H9 (cell line): Measurements from ENCODE around the gene TTC23. TPM values are rescaled to one million over a fixed set of nuclear protein-coding genes. Genes with fewer than 3 reads are reported as not detected.

ENCODE experiments used
- DNase-seq: peaks from one replicate; pipeline ENCODE4 v3.0.0-alpha.2; 2017
- H2AFZ ChIP-seq: one replicate; pipeline ENCODE4 v1.6.1; 2013; ENCODE audit warnings: mild to moderate bottlenecking, low read length, control low read depth, moderate library complexity
- H2AK5ac ChIP-seq: 2 replicates; pipeline ENCODE4 v1.6.1; 2013; ENCODE audit warnings: low read length, control low read depth, mixed read lengths; ENCODE audit not compliant: insufficient read length
- H2BK120ac ChIP-seq: one replicate; pipeline ENCODE4 v1.6.1; 2013; ENCODE audit warnings: low read depth, mild to moderate bottlenecking, low read length, control low read depth, inconsistent platforms; ENCODE audit not compliant: poor library complexity, severe bottlenecking
- H2BK12ac ChIP-seq: 2 replicates; pipeline ENCODE4 v1.6.1; 2013; ENCODE audit warnings: low read length, control low read depth, mixed read lengths, low read depth; ENCODE audit not compliant: insufficient read length
- H2BK15ac ChIP-seq: 2 replicates; pipeline ENCODE4 v1.6.1; 2013; ENCODE audit warnings: low read depth, low read length, control low read depth
- H2BK20ac ChIP-seq: one replicate; pipeline ENCODE4 v1.6.1; 2013; ENCODE audit warnings: low read depth, mild to moderate bottlenecking, low read length, control low read depth, inconsistent platforms; ENCODE audit not compliant: poor library complexity, severe bottlenecking
- H2BK5ac ChIP-seq: 2 replicates; pipeline ENCODE4 v1.6.1; 2013; ENCODE audit warnings: low read length, control low read depth, mixed read lengths; ENCODE audit not compliant: insufficient read length
- H3K14ac ChIP-seq: 2 replicates; pipeline ENCODE4 v1.6.1; 2013; ENCODE audit warnings: low read length, control low read depth; ENCODE audit not compliant: insufficient read depth
- H3K18ac ChIP-seq: 2 replicates; pipeline ENCODE4 v1.6.1; 2013; ENCODE audit warnings: low read depth, mild to moderate bottlenecking, mixed read lengths, low read length, control low read depth; ENCODE audit not compliant: insufficient read length
- H3K23ac ChIP-seq: 2 replicates; pipeline ENCODE4 v1.6.1; 2013; ENCODE audit warnings: low read length, control low read depth, mixed read lengths, low read depth; ENCODE audit not compliant: insufficient read length
- H3K23me2 ChIP-seq: 2 replicates; pipeline ENCODE4 v1.6.1; 2013; ENCODE audit warnings: low read depth, mild to moderate bottlenecking, mixed read lengths, low read length, control low read depth; ENCODE audit not compliant: insufficient read length, poor library complexity, severe bottlenecking
- H3K27ac ChIP-seq: 2 replicates; pipeline ENCODE4 v1.5.1; 2013; ENCODE audit warnings: low read length, control low read depth, mixed read lengths, low read depth; ENCODE audit not compliant: insufficient read length
- H3K27me3 ChIP-seq: 2 replicates; pipeline ENCODE4 v1.6.1; 2013; ENCODE audit warnings: low read length, control low read depth, inconsistent platforms; ENCODE audit not compliant: insufficient read depth
- H3K4ac ChIP-seq: 2 replicates; pipeline ENCODE4 v1.6.1; 2013; ENCODE audit warnings: low read depth, mild to moderate bottlenecking, control low read depth, inconsistent platforms, low read length, moderate library complexity
- H3K4me1 ChIP-seq: 2 replicates; pipeline ENCODE4 v1.6.1; 2013; ENCODE audit warnings: low read length, control low read depth, inconsistent platforms; ENCODE audit not compliant: insufficient read depth
- H3K4me2 ChIP-seq: 2 replicates; pipeline ENCODE4 v1.6.1; 2013; ENCODE audit warnings: low read length, control low read depth, mixed read lengths; ENCODE audit not compliant: insufficient read length, insufficient read depth
- H3K56ac ChIP-seq: 2 replicates; pipeline ENCODE4 v1.6.1; 2013; ENCODE audit warnings: low read depth, mild to moderate bottlenecking, mixed read lengths, low read length, control low read depth; ENCODE audit not compliant: insufficient read length
- H3K79me1 ChIP-seq: 2 replicates; pipeline ENCODE4 v1.6.1; 2013; ENCODE audit warnings: low read depth, mild to moderate bottlenecking, moderate library complexity, low read length, control low read depth, inconsistent platforms; ENCODE audit not compliant: insufficient read depth, poor library complexity, severe bottlenecking
- H3K79me2 ChIP-seq: 2 replicates; pipeline ENCODE4 v1.6.1; 2013; ENCODE audit warnings: low read length, control low read depth, inconsistent platforms; ENCODE audit not compliant: insufficient read depth
- H3K9ac ChIP-seq: 2 replicates; pipeline ENCODE4 v1.6.1; 2013; ENCODE audit warnings: low read length, control low read depth, mixed read lengths; ENCODE audit not compliant: insufficient read length; ENCODE audit errors: extremely low read depth
- H3K9me3 ChIP-seq: one replicate; pipeline ENCODE4 v1.6.1; 2013; ENCODE audit warnings: low read depth, low read length, inconsistent platforms; ENCODE audit not compliant: control insufficient read depth
- H3T11ph ChIP-seq: one replicate; pipeline ENCODE4 v1.6.1; 2013; ENCODE audit warnings: mild to moderate bottlenecking, low read length, control low read depth, inconsistent platforms
- H4K20me1 ChIP-seq: one replicate; pipeline ENCODE4 v1.6.1; 2013; ENCODE audit not compliant: control insufficient read depth, insufficient read length, insufficient read depth
- H4K5ac ChIP-seq: 2 replicates; pipeline ENCODE4 v1.6.1; 2013; ENCODE audit warnings: low read depth, mild to moderate bottlenecking, mixed read lengths, low read length, control low read depth; ENCODE audit not compliant: insufficient read length
- H4K8ac ChIP-seq: replicated peaks from 2 replicates; pipeline ENCODE4 v1.6.1; 2013; ENCODE audit warnings: low read length, control low read depth, mixed read lengths, low read depth; ENCODE audit not compliant: insufficient read length
- H4K91ac ChIP-seq: 2 replicates; pipeline ENCODE4 v1.6.1; 2013; ENCODE audit warnings: low read depth, mild to moderate bottlenecking, moderate library complexity, mixed read lengths, low read length, control low read depth; ENCODE audit not compliant: insufficient read length
- H3K27ac Mint-ChIP-seq, 3 experiments: 2 replicates in 2 of 3; 3 replicates in 1 of 3; pipeline ENCODE4 v1.8.0; 2020 to 2021; ENCODE audit warnings: mixed read lengths in 3 of 3, mild to moderate bottlenecking in 1 of 3, moderate library complexity in 1 of 3
- H3K27me3 Mint-ChIP-seq: 2 replicates; pipeline ENCODE4 v1.8.0; 2021; ENCODE audit warnings: low read depth, mild to moderate bottlenecking, moderate library complexity, mixed read lengths
- H3K36me3 Mint-ChIP-seq, 3 experiments: 2 replicates in 2 of 3; 3 replicates in 1 of 3; pipeline ENCODE4 v1.8.0; 2020 to 2021; ENCODE audit warnings: low read depth in 3 of 3, mixed read lengths in 3 of 3; ENCODE audit not compliant: insufficient read depth in 1 of 3
- H3K4me1 Mint-ChIP-seq, 2 experiments: 2 replicates each; pipeline ENCODE4 v1.8.0; 2020; ENCODE audit warnings: mixed read lengths in 2 of 2
- H3K4me3 Mint-ChIP-seq, 2 experiments: 2 replicates in 1 of 2; 3 replicates in 1 of 2; pipeline ENCODE4 v1.8.0; 2020 to 2021; ENCODE audit warnings: mild to moderate bottlenecking in 2 of 2, mixed read lengths in 2 of 2, moderate library complexity in 1 of 2
- H3K9me3 Mint-ChIP-seq, 2 experiments: 2 replicates in 1 of 2; 3 replicates in 1 of 2; pipeline ENCODE4 v1.8.0; 2020; ENCODE audit warnings: mild to moderate bottlenecking in 2 of 2, mixed read lengths in 2 of 2, moderate library complexity in 1 of 2
- WGBS: extraction: QIAGEN DNeasy Blood & Tissue Kit; methylation state at CpG from one replicate; pipeline ENCODE4 v1.1.7; 2013; ENCODE audit warnings: missing lambda C conversion rate, low lambda C conversion rate, mixed read lengths; ENCODE audit not compliant: insufficient read length; ENCODE audit errors: extremely low coverage; 5-methylcytosine and 5-hydroxymethylcytosine counted together
- total RNA-seq: library from RNA; stranded (reverse); gene quantifications from 2 replicates; pipeline ENCODE4 v1.2.1, GENCODE V29; 2021
- TF ChIP-seq, protein P1 (sequence below): fragments of 200-600 bp; sonication (generic); conservative IDR thresholded peaks from 3 replicates; pipeline ENCODE4 v1.8.0; 2021; ENCODE audit warnings: antibody characterized with exemption, mild to moderate bottlenecking

TTC23 gene
- total RNA-seq, 1 experiment from 2014 or later: 14.3 TPM

DNA sequence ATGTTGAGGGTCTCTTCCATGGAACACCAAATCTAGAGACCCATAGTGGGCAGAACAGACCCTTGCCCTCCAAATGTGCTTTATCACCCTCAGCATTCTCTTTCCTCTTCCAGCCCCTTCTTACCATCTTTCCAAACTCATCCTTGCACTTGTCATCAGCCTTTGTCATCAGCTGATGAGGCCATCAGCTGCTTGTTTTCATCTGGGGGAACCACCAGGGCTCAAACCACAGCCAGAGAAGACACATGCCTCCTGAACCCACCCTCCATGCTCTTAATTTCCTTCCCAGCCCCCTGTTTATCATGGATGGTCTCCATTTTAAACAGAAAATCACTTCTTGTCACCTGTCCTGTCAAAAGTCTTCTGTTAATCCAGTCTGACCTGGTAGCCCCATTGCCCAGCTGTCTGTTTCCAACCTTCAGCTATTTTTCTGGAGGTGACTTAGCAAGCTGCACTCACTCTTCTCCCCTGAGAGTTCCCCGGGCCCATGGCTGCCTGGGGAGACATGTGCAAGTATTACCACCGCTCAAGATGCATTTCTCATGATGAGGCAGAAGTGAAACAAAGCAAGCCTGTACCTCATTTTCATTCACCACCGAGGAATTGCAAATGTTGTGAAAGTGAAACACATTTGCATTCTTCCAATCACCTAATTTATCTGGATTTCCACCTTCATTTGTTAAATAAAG is 159.2 kb downstream of the TTC23 start:
- Histone ChIP-seq H2AK5ac (no peak overlapping the region), H2BK5ac (no peak overlapping the region), H3K56ac (no peak overlapping the region), H4K5ac (no peak overlapping the region), H3K79me1 (no peaks in the 10 kb centered on the region), H4K20me1 (no peaks in the 10 kb centered on the region), H3K18ac (no peak overlapping the region), H3K27me3 (no peaks in the 10 kb centered on the region), H3K4ac (no peak overlapping the region), H3K4me1 (peaks cover 3% of the 10 kb centered on the region; the same call in 1 of the 2 replicates), H3K23ac (no peak overlapping the region), H2BK15ac (no peak overlapping the region), H3K27ac (no peak overlapping the region), H3K9ac (no peak overlapping the region), H3K9me3 (no peaks in the 10 kb centered on the region), H2AFZ (no peak overlapping the region), H3K14ac (no peak overlapping the region), H2BK120ac (no peak overlapping the region), H2BK12ac (no peak overlapping the region), H4K91ac (no peak overlapping the region), H3K4me2 (no peak overlapping the region), H4K8ac (no peak overlapping the region), H2BK20ac (no peak overlapping the region), H3T11ph (no peak overlapping the region), H3K79me2 (no peaks in the 10 kb centered on the region), H3K23me2 (no peaks in the 10 kb centered on the region)
- Mint-ChIP-seq H3K4me3 (no peak overlapping the region), H3K4me1 (peaks cover 12 to 13% of the 10 kb centered on the region in 2 experiments), H3K36me3 (peaks cover 0 to 4% (median 4%) of the 10 kb centered on the region in 3 experiments; a peak in 3 of 7 replicates), H3K27ac (peak overlapping the region in 1 of 3 experiments; percentile 36; a peak in 2 of 7 replicates), H3K27me3 (peaks cover 5% of the 10 kb centered on the region), H3K9me3 (peaks cover 0 to 3% of the 10 kb centered on the region in 2 experiments; a peak in 1 of 5 replicates)
- DNase-seq: no peak
- TF ChIP-seq, protein P1, sequence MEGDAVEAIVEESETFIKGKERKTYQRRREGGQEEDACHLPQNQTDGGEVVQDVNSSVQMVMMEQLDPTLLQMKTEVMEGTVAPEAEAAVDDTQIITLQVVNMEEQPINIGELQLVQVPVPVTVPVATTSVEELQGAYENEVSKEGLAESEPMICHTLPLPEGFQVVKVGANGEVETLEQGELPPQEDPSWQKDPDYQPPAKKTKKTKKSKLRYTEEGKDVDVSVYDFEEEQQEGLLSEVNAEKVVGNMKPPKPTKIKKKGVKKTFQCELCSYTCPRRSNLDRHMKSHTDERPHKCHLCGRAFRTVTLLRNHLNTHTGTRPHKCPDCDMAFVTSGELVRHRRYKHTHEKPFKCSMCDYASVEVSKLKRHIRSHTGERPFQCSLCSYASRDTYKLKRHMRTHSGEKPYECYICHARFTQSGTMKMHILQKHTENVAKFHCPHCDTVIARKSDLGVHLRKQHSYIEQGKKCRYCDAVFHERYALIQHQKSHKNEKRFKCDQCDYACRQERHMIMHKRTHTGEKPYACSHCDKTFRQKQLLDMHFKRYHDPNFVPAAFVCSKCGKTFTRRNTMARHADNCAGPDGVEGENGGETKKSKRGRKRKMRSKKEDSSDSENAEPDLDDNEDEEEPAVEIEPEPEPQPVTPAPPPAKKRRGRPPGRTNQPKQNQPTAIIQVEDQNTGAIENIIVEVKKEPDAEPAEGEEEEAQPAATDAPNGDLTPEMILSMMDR: no peak
- WGBS: no CpG with 5 or more reads among the region's 3 CpGs
